GM18517 (cell line): ENCODE measurements around the gene ZFYVE19.
"Not testable (repeated sequence)": the region's sequence is repeated elsewhere in the genome, so short reads cannot be mapped to it uniquely, and the experiment has no call there.

ENCODE experiments used
- ATAC-seq: cut with Tn5 transposase; IDR thresholded peaks from one replicate; pipeline ENCODE4 v1.9.1; 2021; ENCODE audit warnings: mild to moderate bottlenecking, moderate library complexity; ENCODE audit not compliant: unreplicated experiment

The ZFYVE19 gene

DNA sequence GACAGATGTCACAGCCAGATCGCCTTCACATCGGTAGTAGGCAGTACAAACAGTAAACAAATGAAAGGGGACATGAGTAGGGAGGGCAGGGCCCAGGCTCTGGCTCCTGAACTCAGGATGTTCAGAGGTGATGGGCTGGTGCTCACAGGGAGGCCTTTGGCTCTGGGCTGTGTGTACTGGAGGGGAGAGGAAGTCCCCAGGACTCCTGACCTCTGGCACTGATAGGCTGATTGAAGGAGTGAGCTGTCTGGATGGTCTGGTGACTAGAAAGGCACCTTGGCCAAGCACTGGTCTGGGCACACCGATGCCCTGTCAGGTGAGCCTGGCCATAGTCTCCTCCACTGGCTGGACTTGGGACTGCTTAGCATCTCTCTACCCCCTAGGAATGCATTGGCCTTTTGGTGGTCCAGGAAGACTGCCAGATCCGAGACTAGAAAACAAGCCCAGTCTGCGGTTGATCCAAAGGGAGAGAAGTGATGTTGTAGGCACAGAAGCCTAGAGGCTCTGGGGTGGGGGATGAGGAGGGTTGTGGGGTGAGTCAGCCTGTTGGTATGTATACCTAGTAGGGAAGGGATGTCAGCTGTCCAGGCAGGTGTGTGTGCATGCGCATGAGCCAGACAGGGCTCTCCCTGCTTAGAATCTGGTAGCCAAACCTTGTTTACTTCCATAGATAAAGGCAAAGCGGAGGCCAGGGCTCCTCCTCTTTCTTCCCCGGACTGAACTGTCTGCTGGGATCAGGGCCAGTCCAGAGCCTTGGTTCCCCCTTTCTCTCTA, 38.8 kb downstream of the ZFYVE19 start:
- ATAC-seq = no peak

DNA sequence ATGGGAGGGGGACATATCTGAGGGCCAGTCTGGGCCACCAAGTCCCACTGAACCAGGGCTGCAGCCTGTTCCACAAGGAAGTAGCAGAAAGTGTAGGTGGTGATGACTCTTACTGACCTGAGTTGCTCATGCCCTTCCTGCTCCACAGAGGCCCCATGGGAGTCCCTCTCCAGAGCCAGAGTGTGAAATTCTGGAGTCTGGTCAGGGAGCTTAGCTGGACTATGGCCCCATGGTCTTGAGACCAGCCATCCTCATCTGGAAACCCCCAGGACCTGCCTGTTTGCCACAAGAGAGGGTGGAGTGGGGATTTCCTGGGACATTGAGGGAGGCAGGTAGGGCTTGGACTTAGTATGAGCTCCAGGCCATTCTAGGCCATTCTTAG, 39.9 kb downstream of the ZFYVE19 start:
- no peak for ATAC-seq

DNA sequence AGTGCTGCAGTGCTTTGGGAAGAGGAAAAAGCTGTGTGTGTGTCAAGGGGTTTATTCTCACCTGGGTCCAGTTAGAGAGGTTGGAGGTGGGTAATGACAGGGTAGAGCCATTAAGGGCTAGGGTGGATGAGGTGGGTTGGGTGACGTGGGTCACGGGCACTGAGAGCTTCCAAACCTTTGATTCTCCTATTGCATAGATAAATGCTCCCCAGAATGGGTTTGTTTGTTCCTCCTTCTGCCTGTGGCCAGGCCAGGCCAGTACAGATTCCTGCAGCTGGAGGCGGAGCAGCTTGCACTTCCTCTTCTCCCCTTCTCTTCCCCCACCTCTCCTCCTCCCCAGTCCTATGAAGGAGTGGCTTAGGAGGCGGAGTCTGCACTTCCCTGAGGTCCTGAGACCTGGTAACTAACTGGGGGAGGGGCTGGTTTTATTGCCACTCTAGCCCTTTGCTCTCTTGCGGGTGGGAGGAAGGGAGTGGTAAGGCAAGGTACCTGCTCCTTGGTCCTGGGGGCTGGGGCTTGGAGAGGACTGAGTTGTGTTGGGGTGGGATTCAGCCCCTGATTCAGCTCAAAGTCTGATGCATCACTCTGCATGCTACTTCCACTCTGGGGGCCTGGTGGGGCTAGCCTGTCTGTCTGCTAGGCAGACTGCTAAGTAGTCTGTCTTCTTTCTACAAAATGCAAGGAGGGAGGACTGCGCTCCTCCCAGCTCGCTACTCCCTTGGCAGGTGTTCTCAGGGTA, 40.5 kb downstream of the ZFYVE19 start:
- no peak for ATAC-seq

DNA sequence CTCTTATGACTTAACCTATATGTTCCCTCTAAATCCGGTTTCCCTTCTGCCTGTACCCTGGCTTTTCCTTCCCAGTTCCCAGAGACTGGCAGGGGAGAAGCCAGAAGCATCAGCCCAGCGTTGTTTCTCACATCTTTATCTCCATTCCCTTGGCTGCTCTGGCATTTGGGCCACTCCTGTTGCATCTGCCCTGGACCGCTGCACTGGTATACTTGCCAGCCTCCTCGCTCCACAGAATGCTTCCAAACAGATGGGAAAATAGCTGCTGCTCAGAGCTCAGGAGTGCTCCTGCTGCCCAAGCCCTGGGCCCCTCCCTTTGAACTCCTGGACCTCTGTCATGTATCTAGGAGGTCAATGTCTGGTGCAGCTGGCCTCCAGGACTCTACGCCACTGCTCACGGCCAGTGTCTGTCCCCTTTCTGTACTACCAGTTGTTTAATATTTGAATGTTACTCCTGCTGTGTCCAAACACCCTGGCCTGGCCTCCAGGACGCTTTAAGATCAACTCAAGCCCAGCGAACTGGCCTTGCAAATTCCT, 43.8 kb downstream of the ZFYVE19 start:
- ATAC-seq = no peak

DNA sequence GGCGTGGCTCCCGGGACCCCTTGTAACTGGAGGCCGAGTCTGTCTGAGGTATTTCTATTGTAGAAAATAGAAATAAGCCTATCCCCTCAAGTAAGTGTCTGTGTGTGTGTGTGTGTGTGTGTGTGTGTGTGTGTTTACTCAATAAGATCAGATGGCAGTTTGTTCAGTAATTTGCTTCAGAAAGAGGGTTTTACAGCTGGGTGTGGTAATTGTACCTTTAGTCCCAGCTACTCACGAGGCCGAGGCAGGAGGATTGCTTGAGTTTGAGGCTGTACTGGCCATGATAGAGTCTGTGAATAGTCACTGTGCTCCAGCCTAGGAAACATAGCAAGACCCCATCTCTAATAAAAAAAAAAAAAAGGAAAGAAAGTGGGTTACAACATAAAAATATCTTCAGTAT, 45.6 kb downstream of the ZFYVE19 start:
- ATAC-seq = no peak

DNA sequence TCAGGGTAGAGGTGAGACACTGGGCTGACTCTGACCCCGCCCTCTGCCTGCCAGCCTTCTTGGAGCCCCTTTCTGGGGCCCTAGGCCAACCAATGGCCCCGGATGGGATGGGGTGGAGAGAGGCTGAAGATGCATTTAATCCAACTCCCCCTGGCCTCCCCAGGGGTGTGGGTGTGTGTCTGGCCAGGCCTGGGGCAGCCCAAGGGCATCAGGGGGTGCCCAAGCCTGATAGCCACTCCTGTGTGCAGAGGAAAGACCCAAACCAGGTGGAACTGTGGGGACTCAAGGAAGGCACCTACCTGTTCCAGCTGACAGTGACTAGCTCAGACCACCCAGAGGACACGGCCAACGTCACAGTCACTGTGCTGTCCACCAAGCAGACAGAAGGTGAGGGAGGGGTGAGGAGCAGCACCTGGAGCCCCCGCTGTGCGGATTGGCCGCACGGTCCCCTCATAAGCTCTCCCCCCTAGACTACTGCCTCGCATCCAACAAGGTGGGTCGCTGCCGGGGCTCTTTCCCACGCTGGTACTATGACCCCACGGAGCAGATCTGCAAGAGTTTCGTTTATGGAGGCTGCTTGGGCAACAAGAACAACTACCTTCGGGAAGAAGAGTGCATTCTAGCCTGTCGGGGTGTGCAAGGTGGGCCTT, 46.5 kb downstream of the ZFYVE19 start:
- ATAC-seq = no peak

DNA sequence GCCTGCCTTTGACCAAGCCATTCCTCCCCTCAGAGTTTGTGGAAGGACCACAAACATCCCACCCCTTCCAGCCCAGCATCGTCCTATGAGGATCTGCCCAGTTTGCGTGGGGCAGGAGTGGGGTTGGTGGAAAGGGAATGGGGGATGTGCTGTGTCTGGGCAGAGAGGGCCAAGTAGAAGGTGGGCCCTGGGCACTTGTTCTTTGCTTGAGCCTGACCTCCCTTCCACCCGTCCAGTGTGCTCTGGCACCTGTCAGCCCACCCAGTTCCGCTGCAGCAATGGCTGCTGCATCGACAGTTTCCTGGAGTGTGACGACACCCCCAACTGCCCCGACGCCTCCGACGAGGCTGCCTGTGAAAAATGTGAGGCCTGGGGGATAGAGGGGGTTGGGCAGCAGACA, 47.3 kb downstream of the ZFYVE19 start:
- no peak for ATAC-seq

DNA sequence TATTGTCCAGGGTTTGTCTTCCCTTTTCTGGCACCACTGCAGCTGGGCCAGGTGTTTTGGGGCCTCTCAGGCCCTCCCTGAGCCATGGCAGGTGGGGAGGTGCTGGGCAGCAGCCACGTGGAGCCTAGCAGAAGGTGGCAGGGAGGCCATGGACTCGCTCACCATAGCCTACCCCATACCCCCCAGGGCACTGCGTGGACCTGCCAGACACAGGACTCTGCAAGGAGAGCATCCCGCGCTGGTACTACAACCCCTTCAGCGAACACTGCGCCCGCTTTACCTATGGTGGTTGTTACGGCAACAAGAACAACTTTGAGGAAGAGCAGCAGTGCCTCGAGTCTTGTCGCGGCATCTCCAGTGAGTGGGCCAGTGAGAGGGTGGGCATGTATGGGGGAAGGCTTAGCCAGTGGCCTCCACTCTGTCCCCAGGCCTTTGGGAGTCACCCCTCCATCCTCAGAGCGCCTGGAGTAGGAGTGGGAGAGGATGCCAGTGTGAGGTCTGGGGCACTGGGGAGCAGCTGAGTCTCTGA, 48.9 kb downstream of the ZFYVE19 start:
- ATAC-seq = no peak

DNA sequence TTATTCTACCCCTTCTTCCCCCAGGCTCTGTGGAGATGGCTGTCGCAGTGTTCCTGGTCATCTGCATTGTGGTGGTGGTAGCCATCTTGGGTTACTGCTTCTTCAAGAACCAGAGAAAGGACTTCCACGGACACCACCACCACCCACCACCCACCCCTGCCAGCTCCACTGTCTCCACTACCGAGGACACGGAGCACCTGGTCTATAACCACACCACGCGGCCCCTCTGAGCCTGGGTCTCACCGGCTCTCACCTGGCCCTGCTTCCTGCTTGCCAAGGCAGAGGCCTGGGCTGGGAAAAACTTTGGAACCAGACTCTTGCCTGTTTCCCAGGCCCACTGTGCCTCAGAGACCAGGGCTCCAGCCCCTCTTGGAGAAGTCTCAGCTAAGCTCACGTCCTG, 49.9 kb downstream of the ZFYVE19 start:
- no peak for ATAC-seq

DNA sequence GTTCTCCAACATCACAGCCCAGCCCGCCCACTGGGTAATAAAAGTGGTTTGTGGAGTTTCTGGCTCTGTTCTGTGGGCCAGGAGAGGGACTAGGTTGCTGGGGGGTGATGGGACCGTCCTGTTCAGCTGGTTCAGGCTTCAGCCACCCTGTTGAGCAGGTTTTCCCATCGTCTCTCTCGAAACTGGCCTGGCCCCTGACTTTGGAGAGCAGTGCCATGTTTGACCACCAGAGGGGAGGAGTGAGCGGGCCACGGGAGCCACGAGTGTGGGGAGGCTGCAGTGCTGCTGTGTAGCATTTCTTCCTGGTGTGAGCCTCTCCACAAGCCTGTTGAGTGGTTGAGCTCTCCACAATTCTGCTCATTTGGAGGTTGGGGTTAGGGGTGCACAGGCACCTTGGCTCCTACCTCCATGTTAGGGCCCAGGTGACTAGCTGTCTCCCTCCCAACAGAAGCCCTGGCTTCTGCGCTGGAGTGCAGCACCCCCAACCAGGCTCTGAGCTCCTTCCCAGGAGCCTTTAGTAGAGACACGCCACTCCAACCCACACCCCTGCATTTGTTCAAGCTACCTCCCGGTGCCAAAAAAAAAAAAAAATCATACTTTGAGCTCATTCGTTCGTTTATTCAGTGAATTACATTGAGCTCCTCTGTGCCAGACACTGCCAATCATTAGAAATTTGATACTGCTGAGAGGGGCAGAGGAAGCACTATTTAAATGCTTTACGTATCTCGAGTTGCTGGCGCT, 50.9 kb downstream of the ZFYVE19 start:
- no peak for ATAC-seq

DNA sequence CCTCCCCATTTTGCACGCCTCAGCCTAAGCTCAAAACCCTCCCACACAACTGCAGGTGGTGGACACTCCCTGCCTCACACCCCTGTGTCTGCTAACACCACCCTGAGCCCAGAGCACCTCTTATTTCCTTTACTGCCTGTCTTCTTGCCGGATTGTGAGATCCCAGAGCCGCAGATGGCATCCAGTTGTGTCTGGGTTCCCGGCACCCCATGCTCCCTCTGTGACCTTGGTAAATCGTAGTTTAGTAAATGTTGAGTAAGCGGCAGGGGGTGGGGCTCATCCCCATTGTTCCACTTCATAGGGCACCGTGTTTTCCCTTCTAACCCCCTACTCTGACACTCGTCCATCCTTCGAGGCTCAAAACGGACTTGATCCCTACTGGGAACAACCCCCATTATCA, 51.8 kb downstream of the ZFYVE19 start:
- ATAC-seq = no peak

DNA sequence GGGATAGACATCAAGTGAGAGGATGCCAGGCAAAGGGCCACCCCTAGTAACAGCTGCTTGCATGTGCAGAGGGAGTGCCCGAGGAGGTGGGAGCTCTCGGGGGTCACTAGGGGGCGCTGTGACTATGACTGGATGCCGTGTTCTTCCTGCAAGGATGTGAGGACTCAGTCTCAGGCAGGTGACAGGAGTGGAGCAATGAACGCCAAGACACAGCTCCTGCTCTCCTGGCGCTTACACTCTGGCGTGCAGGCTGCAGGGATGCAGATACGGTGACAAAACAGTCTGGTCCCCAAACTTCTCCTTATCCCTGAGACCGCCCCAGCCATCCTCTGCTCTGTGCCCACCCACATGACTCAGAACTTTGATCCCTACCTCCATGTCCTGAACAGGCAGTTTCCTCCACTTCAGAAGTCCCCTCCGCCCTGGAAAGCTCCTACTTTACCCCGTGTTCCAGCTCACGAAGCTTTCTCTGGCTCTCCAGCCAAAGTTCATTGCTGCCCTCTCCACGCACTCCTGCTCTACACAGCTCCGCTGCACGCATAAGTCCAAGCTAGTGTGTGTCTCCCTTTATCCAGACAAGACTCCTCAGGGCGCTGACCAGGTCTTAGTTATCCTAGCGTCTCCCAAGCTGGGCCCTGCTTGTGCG, 52.4 kb downstream of the ZFYVE19 start:
- ATAC-seq = peak; percentile 59

DNA sequence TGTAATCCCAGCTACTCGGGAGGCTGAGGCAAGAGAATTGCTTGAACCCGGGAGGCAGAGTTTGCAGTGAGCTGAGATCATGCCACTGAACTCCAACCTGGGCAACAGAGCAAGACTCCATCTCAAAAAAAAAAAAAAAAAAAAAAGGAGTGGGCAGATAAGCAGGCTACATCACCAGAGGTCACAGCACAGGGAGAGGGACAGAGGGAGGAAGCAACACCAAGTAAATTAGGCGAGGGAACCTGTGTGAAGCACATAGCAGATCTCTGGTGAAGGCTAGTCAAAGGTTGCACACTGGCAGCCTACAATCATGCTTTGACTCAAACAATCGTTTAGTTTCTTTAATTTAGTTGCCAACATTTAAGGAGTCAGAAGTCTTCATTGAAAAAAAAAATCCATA, 54.3 kb downstream of the ZFYVE19 start:
- not testable (repeated sequence) for ATAC-seq

DNA sequence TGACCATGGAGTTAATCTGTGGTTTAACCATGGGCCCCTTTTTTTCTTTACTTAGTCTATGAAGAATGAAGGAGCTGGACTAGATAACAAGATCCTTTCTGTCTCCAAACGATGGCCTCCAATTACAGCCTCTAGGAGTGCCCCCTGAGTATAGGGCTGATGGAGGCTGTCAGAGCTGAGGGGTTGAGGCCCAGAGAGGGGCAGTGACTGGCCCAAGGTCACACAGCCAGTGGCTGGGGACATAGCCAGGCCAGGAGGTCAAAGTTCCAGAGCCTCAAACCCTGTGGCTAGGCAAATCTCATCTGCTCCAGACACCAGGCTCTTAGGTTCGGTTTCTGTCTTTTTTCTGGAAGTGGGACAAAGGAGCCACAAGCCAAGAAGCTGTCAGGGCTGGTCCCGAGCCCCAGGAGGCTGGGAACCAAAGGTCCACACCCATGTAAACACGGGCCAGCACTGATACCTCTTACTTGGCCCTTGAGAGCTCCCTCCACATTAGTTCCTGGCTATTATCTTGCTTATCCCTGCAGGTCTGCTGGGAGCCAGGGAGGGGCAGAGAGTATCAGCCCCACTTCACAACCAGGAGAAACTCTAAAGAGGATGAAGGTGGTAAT, 56.9 kb downstream of the ZFYVE19 start:
- no peak for ATAC-seq
